DMS53 treated with DMSO at 0.1 percent for 48 hours (cell line): ENCODE results near the gene RABAC1.
A peak's percentile ranks its signal among the peaks of the same experiment; 100 is the strongest.
"Not testable (repeated sequence)": the region's sequence is repeated elsewhere in the genome, so short reads cannot be mapped to it uniquely, and the experiment has no call there.

Source experiments
- DNase-seq: peaks from one replicate; lab custom pipeline; 2025; ENCODE audit not compliant: unreplicated experiment; lab: John Stamatoyannopoulos, UW

RABAC1 gene, protein sequence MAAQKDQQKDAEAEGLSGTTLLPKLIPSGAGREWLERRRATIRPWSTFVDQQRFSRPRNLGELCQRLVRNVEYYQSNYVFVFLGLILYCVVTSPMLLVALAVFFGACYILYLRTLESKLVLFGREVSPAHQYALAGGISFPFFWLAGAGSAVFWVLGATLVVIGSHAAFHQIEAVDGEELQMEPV

DNA sequence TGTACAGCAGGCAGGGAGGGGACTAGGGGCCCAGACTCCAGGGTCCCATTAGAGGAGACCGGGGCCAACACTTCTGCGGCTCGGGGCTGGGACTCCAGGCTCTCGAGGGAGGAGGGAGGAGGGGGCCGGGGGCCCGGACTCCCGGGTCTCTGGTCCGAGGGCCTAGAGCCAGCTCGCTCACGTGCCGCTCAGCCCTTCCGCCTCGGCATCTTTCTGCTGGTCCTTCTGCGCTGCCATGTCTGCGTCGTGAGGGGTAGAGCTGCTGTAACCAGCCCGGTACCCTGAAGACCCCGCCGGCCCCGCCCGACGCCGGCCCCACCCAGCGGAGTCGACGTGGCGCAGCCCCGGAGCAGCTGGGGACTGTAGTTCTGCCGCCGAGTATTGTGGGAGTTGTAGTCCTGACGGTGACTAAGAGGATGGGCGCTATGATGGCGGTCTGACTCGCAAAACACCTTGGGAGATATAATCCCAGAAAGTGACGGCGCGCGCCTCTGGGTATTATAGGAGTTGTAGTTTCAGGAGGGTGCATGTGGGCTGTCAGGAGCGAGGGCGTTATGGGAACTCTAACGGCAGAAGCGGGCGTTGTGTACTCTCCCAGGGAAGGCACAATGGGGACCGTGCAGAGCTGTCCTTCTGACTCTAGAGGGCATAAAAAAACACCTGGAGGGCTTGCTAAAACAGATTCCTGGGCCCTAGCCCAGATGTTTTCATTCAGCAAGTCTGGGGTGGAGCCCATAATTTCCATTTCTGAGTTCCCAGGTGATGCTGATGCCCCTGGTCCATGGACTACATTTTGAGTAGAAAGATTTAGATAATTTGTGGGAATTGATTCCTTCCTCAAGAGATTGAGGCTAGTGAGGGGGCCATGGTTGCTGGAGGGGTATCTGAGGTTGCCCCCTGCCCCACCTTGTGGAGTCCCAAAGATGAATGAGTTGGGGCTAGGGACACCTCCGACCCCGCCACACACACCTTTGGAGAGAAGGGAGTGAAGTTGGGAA, at the start of gene RABAC1:
TSS of gene RABAC1 (minus strand) at position 266 of the 998 bp plus-strand sequence. CDS start at position 237, 29 bp downstream.
- DNase-seq = peak; percentile 91

DNA sequence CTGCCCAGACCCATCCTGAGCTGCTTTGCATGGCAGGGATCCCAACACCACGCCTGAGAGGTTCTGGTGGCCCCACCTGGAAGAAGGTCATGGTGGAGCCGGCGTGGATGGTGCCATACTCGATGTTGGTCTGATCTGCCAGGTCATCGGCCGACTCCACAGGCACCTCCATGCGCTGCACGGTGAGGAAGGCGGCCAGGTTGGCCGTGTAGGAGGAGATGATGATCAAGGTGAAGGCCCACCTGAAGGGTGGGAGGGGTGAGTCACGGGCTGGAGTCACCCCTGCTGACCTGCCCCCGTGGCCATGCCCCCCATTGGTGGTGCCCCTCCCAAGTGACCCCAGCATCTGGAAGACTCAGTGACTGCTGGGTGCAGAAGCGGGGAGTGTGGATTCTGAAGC, 47.4 kb upstream of the RABAC1 start:
- no peak for DNase-seq

DNA sequence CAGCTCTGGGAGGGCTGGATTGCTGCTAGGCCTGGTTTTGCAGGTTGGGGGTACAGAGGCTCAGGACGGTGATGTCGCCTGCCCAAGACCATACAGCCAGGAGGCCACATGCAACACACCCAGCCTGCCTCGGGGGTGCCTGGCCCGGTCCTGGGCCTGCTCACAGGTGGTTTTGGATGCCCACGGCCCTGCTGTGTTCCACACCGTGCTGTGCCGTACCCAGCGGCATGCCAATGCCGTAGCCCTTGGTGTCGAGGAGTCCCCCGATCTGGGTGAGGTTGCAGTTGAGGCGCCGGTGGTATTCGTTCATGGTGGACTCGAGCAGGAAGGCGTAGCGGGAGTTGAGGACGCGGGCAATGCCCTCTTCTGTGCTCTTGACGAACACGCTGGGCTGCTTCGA, 46.4 kb upstream of the RABAC1 start:
- no peak for DNase-seq

DNA sequence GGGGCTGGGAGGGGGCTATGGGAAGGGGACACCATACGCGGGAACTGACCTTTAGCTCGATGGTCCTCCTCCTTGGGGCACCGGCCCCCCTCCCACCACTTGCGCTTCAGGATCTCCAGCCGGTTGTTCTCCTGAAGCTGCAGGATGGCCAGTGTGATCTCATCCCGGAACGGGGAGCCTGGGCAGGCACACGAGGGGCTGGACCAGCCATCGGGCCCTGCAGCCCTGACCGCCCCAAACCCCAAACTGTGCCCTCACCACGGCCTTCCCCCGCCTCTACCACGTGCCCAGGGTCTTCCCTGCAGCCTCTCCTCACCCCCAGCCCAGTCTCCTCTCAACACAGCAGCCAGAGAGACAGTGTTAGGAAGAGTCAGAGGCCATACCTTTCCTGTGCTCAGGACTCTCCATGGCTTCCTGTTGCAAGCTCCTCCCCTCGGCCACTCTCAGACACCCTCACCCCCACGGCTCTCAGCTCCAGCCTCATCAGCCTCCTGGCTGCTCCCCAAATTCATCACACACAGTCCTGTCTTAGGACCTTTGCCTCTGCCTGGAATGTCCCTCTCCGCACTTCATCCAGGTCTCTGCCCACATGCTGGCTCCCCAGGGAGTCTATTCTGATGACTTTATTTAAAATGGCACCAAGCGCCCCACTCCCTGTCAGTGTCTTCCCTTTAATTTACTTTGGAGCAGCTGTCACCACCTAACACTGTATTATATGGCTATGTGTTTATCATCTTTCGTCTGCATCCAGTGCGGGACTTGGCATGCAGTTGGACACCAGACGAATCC, 44.6 kb upstream of the RABAC1 start:
- DNase-seq = no peak

DNA sequence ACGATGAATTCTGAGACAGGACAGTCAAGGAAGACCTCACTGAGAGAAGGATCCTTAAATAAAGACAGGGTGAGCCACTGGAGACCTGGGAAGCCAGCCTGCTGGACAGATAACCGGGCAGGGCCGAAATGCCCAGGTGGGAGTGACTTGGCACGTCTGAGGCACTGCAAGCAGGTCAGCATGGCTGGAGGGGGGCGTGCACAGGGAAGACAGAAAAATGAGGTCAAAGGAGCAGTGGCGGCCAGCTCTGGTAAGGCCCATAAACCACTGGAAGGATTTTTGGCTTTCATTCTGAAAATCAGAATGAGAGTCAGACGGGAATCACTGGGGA, 40.7 kb upstream of the RABAC1 start:
- no peak for DNase-seq

DNA sequence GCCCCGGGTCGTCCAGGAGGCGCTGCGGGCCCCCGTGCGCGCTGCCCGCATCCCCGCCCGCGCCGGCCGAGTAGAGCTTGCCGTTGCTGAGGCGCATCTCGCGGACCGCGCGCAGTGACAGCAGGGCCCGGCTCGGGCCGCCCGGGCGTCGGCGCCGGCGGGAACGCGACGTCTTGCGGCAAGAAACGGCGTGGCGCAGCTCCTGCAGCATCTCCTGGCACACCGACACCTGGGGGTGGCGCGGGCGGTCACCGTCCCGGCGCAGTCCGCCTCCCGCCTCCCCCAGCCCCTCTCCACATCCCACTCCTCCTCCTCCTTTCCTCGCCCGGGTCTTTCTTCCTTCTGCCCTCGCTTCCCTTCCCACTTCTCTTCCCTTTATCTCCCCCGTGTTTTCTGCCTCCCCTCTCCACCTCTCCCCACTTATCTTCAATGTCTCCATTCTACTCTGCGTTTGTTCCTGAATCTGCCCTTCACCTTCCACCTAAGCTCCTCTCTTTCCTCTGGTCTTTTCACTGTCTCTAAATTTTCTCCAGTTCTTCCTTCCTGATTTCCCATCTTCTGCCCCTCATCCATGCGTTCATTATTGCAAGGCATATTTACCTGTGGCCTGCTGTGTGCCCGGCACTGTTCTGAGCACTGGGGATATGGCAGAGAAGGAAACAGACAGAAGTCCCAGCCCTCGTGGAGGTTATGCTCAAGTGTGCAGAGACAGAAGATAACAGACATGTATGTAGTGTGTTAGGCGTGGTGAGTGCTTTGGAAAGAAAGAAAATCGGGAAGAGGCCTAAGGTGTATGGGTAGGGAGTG, 40.2 kb upstream of the RABAC1 start:
- no peak for DNase-seq

DNA sequence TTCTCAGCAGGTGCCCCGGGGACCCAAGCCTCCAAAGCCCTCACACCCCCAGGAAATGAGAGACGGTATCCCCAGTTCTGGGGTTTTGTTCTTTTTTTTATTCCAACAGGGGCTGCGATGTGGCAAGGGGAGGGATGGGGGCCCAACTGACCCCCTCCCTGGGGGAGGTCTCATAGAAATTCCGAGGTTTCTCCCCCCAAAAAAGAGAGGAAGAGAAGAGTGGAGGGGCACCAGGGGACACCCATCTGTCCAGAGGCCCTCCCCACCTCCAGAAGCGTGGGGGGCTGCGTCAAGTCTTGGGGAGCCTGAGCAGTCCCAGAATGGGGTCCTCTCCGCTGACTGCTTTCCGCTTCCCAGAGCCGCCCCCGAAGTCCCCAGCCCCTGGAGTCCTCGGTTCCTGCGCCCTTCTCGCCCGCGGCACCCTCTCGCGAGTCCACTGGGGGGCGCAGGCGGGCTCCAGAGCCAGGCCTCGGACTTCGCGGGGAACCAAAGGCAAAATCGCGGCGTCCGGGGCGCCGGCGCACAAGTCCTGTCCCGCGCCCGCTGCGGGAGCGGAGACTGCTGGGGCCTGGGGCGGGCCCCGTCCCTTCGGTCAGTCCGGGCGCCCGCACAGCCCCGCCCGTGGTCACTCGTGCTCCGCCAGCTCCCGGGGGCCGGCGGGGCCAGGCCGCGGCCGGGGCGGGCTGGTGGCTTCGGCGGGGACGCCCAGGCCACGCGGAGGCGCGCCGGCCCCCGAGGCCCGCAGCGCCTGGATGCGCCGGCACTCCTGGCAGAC, 39.3 kb upstream of the RABAC1 start:
- DNase-seq = peak; percentile 62

DNA sequence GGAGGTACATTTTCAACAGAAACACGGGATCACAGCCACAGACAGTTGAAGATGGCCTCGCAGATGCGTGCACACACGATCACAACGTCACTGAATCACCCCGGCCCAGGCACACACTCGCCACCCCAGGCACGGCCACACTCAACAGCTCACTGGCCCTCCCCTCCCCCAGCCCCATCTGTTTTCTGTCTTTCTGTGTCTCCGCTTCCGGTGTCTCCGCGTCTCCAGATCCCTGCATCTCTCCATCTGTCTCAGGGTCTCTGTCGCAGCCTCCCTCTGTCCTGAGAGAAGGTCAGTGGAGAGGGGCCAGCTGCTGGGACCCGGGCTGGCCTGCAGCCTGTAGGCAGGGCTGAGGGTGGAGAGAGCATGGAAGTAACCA, 38.7 kb upstream of the RABAC1 start:
- DNase-seq = peak; percentile 41

DNA sequence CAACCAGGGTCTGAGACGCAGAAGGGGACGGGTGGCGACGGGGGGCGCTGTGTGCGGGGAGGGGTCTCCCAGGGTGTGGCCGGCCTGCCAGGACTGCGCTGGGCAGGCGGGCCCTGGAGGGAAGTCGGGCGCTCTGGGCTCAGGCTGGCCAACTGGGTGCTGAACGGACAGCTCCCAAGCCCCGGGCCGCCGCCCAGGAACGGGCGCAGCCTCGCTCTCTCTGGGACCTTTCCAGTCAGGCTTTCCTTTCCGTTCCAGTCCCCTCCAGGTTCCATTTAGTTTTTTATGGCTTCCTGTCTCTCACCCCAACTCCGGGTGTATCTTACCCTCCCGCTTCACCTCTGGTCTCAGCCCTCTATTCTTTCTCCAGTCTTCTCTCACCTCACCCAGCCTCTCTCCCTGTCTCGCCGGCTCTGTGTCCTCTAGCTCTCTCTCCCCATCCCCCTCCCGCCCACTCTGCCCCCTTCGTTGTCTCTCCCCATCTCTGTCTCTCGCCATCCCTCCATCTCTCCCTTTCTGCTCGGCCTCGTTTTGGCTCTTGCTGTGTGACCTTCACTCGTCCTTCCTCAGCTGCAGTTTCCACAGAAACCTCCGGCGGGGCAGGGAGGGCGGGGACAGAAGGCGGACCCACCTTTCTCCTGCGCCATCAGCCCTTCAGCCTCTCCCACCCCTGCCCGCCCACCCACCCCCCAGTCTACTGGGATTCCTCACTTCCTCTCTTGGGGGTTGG, 38.2 kb upstream of the RABAC1 start:
- DNase-seq = no peak

DNA sequence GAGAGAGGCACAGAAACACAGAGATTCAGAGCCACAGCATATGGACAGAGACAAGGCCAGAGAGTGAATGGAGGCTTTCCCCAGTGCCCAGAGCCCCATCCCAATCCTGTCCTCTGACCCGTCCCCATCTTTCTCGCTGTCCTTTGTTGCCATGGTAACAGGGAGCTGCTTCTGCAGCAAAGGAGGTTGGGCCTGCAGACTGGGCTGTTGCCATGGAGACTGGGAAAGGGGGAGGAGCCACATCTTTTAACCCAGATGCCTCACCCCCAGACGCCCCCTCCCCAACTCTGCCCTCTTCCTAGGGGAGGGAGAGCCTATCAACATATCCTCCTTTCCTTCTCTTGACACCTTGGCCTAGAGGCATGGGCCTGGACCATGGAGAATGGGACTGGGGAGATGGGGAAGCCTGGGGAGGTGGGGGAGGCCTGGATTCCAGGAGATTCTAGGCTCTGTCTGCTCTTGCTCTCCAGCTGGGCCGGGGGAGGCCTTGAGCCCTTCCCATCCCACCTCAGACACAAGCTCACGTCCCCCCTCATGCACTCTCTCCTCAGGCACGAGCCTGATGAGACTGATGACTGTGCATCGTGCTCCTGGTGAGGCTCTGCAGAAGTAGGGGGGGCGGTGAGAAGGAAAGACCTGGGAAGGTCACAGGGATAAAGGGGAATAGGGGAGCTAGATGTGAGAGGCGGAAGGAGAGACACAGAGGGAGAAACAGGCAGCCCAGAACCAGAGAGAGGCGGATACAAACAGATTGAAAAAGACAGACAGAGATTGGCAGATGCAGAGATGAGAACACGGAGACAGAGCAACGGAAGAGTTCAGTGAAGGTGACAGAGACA, 37.1 kb upstream of the RABAC1 start:
- DNase-seq = peak; percentile 19

DNA sequence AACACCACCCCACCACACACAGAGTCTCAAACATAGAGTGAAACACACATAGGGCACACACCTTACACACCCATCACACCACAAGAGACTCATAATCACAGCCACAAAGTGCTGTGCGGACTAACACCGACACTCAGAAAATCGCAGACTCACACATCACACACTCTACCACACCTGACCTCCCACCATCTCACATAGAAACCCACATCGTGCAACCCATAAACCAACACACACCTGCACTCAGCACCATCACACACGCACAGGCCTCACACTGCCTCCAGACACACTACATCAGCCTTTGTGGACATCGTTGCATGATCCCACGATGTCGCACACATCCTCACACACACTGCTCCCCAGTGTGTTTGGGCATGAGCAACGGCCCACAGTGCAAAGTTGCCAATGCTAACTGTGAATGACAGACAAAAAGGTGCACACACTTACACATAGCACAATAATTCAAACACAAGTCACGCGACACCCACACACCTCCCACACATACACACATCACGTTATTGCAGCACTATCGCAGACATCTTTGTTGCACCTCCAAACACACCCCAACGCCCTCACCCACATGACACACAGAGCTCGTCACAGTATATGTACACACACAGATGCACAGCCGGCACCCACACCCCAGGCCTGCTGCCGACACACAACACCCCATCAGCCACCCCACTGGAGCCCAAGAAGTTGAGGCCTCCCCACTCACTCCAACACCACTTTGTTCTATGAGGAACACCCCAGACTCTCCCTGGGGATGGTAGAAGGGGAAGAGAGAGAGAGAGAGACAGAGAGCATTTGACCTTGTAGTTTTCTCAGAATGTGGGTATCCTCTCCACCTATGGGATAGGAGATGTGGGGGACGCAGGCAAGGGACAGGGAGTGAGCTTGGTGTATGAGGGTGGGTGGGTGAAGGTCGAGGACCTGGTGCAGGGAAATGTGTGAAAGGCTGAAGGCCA, 36.2 kb upstream of the RABAC1 start:
- DNase-seq = no peak

DNA sequence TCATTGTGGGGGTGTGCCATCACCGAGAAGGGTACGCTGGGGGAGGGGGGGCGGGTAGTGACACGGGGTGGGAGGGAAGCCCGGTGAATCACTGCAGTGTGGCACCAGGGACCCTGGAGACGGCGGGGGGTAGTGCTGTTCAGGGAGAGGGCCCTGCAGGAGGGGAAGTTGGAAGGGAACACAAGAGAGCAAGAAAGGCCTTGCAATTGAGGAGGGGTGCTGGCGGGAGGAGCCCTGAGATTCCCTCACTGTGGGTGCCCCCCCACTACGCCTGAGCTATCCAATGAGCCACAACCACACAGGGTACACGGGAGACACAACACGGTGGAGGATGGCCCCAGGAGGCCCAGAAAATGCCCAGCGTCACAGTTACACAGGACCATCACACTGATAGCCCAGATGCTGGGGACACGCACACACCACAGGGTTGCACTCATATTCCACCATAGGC, 35.4 kb upstream of the RABAC1 start:
- no peak for DNase-seq

DNA sequence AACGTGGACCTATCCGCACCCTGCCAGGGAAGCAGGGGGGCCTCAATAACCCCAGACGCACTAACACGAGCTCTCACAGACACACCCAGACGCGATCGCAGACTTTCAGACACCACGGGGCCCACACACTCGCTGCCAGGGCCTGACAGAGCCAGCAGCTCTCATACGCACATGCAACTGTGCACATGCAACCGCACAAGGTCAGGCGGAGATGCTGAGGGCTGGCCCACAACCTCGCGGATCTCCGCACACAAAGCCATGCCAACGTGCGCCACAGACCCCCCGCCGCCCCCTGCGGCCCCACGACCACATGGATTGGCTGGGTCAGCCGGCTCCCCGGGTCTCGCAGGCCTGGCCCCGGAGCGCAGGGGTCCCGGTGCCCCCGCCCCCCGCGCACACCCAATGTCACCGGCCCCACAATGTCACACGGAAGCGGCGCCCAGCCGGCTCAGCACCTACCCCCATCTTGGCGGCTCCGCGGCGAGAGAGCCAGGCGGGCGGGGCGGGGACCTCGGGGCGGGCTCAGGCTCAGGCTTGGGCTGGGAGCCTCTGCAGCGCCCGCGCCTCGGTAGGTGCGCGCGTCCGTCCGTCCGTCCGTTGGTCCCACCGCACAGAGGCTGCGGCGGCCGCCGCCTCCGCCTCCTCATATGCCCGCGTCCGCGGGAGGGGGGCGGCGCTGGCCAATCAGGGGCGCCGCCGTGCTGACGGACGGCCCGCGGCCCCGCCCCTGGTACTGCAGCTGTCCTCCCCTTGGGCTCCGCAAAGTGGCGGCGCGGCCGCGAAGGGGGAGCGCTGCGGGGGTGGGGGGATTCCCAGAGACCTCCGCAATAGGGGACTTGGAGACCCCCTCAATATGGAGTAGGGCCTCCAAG, 34.7 kb upstream of the RABAC1 start, which contains the start of gene ATP1A3:
TSS of gene ATP1A3 (minus strand) at position 619 of the 872 bp plus-strand sequence. CDS start at position 465, 154 bp downstream.
- peak; percentile 71 for DNase-seq

DNA sequence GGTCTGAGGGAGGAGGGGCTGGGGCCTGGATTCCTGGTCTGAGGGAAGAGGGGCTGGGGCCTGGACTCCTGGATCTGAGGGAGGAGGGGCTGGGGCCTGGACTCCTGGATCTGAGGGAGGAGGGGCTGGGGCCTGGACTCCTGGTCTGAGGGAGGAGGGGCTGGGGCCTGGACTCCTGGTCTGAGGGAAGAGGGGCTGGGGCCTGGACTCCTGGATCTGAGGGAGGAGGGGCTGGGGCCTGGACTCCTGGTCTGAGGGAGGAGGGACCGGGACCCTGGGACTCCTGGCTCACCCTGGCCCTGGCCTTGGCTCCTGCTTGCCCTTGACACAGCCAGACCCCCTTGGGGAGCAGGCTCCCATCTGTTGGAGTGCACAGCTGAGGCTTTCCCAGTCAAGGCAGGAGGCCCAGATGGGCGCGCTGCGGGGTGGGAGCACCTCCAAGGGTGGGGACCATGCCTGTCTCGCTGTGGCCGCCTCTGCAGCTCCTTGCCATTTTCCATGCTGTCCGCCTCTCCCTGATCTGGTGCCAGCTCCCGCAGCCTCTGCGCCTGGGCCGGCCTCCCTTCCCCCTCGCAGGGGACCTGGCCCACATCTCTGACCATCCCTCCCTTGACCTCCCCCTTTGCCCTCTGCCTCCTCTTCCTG, 32.9 kb upstream of the RABAC1 start:
- not testable (repeated sequence) for DNase-seq

DNA sequence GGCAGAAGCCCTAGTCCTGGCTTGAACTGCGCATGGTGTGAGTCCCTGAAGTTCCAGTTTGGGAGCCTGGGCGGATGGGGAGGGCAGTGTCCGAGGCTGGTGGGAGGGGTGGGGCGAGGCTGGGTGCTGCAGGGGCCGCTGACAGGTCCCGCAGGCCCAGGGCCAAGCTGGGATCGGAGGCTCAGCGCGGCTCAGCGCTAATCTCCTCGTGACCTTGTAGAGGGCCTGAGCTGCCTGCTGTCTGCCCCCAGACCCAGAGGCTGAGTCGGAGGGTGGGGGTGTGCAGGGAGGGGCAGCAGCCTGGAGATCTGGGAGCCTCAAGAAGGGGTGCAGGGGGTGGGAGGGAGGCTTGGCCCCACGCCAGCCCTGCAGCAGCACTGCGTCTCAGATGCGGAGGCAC, 31.9 kb upstream of the RABAC1 start:
- DNase-seq = no peak

DNA sequence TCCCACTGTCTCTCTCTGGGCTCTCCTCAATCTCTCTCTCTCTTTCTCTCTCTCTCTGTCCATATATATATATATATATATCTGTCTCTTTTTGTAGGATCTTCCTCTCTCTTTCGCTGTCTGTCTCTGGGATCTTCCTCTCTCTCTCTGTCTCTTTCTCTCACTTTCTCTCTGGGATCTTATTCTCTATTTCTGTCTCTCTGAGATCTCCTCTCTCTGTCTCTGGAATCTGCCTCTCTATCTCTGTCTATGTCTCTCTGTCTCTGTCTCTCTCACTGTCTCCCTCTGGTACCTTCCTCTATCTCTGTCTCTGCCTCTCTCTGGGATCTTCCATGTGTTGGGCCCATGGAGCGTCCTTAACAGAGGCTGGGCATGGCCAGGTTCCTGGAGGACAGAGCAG, 31.5 kb upstream of the RABAC1 start:
- no peak for DNase-seq
